Prostate gland (tissue), 1 donor: ENCODE data around the gene FKRP.

ENCODE experiments used
- POLR2A ChIP-seq: fragments of 450-650 bp; IDR thresholded peaks from one replicate; pipeline ENCODE4 v1.6.1; 2016; ENCODE audit warnings: antibody characterized with exemption, mild to moderate bottlenecking
- POLR2AphosphoS5 ChIP-seq: sonication (generic); formaldehyde crosslinking; IDR thresholded peaks from one replicate; pipeline ENCODE4 v1.6.1; 2017; ENCODE audit warnings: antibody characterized with exemption

- TF ChIP-seq POLR2AphosphoS5 (no peak), POLR2A (no peak)
These were observed 56.3 kb downstream of the FKRP start for GRCh38 chr19:46802152-46802551.
